NCI-H345 treated with DMSO at 0.1 percent for 48 hours (cell line): ENCODE data around the gene GNG3.
"Not testable (repeated sequence)": the region's sequence is repeated elsewhere in the genome, so short reads cannot be mapped to it uniquely, and the experiment has no call there.

ENCODE experiments used
- DNase-seq: peaks from one replicate; lab custom pipeline; 2025; ENCODE audit not compliant: unreplicated experiment; lab: John Stamatoyannopoulos, UW

GNG3 gene

DNA sequence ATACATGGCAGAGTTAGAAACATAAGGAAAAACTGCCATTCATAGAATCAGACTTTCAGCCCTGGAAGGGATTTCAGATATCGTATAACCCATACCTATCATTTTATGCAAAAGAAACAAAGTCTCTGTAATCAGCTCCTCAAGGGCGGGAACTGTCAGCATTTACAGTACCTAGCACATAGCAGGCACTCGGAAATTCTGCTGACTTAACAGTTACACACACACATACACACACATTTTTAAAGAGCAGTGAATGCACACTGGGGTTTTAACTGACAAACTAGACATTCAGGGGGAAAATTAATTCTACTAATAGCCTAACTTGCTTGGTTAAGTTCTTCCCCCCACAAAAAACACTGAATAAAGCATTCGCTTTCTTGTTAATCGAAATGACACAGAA is 8.7 kb downstream of the GNG3 start:
- DNase-seq, result no peak

DNA sequence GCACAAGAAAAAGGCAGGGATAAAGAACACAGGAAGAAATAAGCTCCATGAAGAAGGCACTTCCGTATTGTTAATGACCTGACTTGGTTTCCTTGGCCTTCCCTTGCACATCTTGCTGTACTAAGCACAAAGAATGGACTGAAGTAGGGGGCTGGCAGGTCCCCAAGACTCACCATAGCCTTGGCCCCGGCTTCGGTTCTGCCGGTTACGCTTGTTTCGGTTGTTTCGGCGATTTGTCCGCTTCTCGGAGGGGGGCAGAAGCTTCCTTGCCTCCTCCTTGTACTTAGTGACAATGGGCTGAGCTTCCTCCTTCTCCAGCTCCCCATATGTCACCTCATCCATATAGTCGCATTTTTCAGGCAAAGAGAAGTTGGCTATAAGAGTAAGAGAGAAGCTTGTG is 9.3 kb downstream of the GNG3 start:
- DNase-seq, result no peak

DNA sequence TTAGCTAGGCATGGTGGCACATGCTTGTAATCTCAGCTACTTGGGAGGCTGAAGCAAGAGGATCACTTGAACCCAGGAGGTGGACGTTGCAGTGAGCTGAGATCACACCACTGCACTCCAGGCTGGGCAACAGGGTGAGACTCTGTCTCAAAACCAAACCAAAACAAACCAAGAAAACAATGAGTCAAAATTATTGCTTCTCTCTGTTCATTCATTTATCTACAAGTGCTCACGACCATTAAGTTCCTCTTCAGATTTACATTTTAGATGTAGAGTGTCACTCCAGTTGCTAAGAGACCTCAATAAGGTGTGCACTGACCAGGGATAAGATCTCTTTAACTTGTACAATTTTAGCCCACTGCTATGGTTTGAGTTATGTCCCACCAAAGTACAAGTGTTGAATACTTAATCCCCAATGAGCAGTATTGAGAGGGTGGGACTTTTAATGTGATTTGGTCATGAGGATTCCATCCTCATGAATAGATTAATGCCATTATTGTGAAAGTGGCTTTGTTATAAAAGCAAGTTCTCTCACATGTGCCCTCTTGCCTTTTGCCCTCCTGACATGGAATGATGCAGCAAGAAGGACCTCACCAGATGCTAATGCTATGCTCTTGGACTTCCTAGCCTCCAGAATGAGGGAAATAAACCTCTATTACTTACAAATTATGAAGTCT is 12.0 kb downstream of the GNG3 start:
- no peak for DNase-seq

DNA sequence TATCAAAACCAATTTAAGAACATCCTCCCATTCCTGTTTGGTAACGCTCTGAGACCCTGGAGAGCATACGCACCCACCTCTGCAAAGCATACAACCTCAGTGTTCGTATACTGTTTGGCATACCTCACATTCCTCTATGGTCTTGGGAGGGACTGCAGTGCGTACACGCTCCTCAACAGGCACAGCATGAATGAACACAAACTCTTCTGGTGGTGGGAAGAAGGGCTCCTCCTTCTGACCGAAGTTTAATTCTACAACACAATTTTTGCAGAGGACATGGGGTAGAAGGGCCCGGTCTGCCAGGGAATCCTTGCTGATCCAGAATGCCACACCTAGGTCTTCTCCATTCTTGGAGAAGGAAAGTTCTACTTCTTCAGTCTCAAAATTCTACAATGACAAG is 14.5 kb downstream of the GNG3 start:
- DNase-seq, result no peak

DNA sequence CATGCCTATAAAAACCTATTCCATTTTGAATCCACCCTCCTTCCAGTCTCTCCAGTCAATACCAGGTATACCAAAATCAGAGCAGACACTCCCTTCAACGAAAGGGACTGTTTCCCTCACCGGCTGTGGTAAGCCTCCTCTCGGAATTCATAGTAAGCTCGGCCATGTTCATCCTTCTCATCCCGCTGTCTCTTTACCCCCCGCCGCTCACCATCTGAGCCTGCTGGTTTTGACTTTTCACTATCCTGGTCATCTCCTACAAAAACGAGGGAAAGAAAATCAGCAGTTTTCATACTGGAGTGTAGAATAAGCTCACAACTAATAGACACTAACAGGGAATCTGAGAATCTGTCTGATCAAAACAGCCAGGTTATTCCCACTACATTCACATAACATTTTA is 16.7 kb downstream of the GNG3 start:
- no peak for DNase-seq

DNA sequence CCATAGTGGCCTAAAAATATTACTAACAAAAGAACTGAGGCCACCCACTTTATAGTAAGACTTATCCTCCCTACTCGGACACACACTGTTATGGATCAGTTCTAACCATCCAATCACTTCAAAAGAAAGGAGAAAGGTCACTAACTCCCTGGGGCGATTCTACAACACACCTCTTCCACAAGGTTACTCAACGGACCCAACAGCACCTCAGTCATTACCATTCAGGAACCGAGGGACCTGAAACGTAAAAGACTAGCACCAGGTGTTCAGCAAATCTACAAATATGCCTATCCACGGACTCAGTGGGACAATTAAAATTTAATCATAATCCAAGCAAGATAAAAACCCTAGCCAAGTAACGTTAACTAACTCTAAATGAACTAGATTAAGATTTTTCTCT is 18.2 kb downstream of the GNG3 start:
- no peak for DNase-seq

DNA sequence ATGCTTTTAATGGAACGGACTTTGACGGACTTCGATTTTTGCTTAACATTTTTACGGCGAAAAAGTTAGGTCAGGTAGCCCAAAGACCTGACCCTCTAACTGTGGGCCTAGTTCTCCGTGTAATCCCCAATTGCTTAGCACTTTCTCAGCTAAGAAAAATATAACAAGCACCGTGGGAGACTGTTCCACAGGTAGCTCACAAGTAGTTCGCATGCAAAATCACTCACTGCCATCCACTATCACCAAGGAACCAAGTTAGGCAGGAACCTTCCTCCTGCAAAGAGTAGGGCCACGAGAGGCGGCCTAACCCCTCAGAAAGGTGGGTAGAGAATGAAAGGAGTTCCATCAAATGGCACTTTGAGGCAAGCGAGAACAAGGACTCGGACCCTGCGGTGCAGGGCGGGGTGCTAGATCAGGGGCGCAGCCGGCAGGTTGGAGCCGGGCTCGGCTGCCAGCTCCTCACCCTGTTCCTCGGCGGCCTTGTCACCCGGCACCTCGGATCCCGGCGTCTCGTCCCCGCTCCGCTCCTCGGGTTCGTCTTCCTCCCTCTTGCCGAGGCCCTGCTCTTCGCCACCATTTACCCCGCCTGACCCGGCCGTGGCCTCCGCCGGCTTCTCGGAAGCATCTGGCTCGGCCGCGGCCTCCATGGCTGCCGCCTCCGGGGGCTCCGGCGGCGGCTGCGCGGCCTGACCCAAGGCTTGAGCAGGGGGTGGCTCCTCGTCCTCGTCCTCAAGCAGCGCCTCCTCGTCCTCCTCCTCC is 18.9 kb downstream of the GNG3 start:
- no peak for DNase-seq

DNA sequence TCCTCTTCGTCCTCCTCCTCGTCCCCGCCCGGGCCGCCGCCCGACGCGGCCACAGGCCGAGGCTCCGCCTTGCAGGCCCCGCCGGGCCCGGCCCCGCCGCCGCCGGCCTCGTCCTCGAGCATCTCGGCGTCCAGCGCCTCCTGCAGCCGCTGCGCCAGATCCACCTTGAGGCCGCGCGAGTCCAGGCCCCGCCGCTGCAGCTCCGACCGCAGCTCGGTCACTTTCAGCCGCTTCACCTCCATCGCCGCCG is 19.4 kb downstream of the GNG3 start:
- DNase-seq, result no peak

DNA sequence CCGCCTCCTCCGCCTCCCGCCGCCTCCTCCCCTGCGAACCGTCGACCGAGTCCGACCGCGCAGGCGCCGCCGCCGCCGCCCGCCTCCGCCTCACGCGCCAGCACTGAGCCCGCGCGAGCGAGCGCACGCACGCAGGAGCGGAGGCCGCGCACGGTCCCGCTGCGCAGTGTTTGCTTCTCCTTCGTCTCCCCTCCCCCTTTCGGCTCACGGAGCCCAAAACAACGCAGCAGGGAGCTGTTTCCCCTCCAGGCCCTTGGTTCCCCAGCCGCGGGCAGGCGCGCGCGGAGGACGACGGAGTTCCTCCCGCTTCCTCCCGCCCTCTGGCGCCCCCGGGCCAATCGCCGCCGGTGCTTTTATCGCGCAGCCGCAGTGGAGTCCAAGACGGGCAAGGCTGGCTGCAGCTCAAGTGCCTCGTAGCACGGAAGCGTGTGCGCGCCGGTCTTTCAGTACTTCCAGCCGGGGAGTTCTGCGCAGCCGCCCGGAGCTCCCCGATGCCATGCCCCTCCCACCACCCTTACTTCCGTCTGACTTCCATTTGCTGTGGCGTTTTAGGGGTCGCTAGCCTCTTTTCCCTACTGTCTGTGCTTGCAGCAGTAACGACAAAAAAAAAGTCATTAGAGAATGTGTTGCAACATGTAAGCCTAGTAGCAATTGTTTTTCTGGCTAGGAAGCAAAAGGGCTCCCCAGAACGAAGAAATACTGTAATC is 19.8 kb downstream of the GNG3 start, which contains the start of gene HNRNPUL2:
HNRNPUL2 (minus strand) TSS at position 293 of the 707 bp plus-strand sequence. CDS start 301 bp downstream, outside the sequence.
- peak; percentile 98 for DNase-seq

DNA sequence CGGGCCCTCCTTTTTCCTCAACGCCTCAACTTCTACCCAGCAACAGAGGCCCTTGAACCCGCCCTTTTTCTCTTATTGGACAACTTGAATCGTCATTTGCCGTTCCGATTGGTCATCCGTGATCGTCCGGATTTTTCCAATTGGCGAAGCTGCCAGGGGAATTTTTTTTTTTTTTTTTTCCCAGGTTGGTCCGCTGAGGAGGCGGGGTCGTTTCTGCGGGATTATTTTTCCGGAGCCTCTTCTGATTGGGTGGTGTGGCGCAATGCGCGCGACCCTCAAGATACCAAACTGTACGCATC is 20.3 kb downstream of the GNG3 start:
- peak; percentile 97 for DNase-seq

DNA sequence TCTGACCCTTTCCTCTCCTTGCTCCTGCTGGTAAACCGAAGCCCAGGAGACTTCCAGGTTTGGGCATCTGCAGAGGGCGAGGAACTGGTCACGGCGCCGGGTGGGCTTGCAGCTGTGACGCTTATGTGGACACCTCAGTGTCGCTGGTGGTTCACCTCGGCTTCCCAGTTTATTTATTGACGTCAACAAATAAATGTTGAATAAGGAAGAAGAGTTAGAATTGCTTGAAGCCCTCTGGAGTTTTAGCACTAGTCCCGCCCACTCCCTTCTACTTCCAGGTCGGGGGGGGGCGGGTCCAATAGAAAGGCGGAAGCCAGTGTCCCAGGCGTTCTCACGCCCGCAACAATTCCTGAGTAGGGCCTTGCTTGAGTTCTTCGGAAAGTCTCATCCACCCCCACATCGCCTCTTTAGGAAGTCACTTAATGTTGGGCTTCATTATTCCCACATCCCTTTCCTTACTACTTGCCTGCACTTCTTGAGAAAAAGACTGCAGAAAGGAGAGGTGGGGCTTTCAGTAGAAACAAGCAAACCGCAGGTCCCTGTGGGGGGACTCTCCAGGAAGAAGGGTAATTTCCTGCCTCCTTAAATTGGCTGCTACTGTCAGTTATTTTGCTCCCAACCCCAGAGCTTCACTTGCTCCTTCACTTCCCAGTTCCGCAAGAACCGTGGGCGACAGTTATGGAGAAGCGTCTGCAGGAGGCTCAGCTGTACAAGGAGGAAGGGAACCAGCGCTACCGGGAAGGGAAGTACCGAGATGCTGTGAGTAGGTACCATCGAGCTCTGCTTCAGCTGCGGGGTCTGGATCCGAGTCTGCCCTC is 20.9 kb downstream of the GNG3 start, which contains the start of gene TTC9C:
TTC9C (plus strand) TSS at position 316 of the 818 bp plus-strand sequence; CDS start at position 679, 363 bp downstream.
- peak; percentile 76 for DNase-seq

DNA sequence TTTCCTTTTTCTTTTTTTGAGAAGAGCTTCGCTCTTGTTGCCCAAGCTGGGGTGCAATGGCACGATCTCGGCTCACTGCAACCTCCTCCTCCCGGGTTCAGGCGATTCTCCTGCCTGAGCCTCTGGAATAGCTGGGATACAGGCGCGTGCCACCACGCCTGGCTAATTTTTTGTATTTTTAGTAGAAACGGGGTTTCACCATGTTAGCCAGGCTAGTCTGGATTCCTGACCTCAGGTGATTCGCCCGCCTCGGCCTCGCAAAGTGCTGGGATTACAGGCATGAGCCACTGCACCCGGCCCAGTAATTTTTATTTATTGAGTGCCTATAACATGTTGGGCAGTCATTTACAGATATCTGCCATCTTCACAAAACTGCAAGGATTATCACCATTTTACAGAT is 22.6 kb downstream of the GNG3 start:
- not testable (repeated sequence) for DNase-seq

DNA sequence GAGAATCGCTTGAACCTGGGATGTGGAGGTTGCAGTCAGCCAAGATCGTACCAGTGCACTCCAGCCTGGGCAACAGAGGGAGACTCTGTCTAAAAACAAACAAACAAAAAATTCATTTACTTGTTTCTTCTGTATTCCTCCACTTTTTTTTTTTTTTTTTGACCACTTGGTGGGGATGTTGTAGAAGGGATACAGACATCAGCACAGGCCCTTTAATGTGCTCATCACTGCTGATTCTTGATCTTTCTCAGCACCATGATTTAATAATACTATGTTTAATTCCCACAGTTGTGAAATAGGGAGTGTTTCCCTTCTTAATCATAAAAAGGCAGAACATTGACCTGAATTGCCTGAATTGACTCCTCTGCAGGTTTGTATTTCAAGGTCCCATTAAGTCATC is 25.4 kb downstream of the GNG3 start:
- DNase-seq, result no peak

DNA sequence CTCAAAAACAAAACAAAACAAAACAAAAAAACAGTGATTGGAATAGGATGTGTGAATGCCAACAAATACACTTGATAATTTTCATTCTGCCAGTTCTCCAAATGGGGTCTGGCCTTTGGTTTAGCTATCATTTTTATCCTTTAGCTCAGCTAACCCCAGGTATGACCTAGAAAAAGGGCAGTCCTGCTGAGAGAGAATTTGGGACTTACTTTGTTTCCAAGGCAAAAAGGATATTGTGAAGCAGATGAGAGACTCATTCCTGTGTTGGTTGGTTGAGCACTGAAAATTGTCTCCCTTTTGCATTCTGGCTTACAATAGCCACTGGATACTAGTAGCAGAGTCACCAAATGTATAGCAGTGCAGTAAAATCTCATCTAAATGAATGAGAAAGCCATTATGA is 29.7 kb downstream of the GNG3 start:
- no peak for DNase-seq

DNA sequence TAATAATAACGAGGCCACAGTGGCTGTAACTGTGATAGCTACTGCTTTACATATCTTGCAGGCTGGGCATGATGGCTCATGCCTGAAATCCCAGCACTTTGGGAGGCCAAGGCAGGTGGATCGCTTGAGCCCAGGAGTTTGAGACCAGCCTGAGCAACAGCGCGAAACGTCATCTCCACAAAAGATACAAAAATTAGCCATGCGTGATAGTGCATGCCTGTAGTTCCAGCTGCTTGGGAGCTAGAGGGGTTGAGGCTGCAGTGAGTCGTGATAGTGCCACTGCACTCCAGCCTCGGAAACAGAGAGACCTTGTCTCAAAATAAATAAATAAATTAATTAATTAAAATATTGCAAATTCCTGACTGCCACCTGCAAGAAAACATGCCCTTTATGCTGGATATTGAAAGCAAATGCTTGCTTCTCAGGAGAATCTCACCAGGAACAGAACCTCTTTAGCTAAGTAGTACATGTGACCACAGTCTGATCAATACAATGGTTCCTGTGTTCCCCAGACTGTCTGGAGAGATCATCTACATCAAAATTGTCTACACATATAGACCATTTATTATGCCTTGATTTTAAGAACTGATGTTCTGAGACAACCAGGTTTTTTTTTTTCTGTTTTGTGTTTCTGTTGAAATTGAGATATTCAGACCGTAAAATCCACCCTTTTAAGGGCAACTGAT is 40.1 kb downstream of the GNG3 start:
- DNase-seq, result no peak

DNA sequence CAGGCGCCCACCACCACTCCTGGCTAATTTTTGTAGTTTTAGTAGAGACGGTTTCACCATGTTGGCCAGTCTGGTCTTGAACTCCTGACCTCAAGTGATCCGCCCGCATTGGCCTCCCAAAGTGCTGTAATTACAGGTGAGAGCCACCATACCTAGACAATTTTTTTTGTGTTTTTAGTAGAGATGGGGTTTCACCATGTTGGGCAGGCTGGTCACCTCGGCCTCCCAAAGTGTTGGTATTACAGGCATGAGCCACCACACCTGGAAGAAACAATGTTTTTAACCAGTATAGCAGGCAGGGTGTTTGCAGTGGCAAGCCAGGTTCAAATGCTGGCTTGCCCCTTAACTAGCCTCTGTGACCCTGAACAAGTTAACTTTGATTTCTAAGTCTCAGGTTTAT is 42.5 kb downstream of the GNG3 start:
- not testable (repeated sequence) for DNase-seq

DNA sequence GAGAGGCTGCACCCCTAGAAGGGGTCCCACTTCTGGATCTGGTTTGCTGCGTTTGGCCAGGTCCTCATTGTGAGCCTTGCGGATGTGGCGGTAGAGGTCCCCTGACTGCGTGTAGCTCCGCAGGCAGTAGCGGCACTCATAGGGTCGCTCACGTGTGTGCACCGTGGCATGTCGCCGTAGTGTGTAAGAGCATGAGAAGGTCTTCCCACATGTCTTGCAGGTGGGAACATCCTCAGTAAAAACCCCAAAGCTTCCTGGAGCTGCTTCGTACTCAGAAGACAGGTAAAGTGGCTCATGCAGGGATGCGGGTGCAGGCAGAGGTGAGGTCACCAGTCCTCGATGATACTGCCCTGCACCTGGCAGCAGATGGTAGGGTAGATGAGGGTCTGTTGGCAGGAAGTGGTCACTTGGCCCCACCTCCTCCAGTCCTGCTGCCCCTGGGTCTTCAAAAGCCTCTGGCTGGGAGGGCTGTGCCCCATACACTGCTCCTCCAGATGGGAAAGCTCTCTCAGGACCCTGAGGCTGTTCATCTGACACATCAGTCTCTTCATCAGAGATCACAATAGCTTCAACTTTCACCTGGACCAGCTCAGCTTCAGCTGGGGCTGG is 44.8 kb downstream of the GNG3 start:
- DNase-seq, result no peak

DNA sequence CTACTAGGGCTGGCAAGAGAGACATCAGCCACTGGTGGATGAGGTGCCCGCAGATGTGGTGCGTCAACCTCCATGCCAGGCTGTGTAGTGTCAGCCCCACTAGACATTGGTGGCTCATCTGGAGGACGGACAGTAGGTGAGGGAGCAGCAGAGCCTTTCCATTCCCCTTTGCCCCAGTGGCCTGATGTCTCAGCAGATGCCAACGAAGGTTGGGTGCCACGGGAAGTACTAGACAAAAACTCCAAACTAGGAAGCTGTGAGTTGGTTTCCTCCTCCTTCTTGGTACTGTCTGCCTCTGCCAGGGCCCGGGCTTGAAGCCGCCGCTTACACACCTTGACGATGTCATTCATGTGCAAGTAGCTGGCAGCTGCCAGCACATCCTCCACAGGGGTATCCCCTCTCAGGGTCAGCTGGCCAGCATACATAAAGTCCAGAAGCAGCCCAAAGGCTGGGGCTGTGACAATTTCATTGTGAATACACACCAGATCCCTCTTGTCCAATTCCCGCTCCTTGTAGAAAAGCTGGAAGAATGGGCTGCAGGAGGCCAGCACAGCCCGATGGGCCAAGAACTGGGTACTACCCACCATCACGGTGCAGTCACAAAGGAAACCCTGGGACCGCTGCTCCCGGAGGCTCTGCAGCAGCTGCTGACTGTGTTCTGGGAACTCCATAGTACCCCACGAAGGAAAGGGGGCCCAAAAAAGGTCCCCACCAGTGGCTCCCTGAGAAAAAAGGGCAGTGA is 45.7 kb downstream of the GNG3 start:
- no peak for DNase-seq

DNA sequence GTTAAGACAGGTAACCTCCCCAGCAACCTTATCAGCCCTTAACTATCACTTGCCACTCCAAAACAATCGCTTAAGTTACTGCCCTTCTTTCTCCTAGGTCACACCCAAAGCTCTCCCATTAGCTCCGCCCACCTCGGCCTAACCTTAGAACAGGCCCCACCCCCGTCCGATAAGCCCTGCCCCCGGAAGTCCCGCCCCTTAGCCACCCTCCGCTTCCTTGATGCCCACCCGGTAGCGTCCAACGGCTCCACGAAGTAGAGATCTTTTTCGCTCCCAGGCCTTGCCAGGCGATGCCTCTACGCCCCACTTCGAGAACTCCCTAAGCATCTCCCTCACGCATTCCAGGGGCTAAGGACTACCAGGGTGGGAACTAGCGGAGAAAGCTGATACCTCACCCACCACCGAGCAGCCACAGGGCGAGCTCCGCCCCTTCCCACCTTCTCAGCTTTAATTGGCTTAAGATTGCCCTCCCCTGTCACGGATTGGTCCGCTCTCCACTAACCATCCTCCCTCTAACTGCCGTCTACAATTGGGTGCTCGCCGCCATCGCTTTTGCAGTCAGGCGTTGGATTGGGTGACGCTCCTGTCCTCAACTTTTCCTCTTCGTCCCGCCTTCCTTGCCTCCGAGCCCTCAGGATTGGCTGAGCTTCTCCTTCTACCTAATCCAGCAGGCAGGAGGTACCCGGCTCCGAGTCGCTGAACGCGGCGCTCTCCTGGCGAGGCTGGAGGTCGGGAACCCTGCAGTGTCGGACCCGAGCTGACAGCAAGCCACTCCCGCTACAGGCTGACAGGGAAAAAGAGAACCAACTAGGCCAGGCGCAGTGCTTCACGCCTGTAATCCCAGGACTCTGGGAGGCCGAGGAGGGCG is 46.5 kb downstream of the GNG3 start, which contains the start of gene ZBTB3:
ZBTB3 (minus strand) TSS at position 425 of the 868 bp plus-strand sequence. CDS start 496 bp downstream, outside the sequence.
- peak; percentile 99 for DNase-seq
